HL-60 (cell line): ENCODE results near the gene PRMT9.

Source experiments
- POLR2AphosphoS5 ChIP-seq: IDR thresholded peaks from 2 replicates; pipeline ENCODE4 v1.6.1; 2012; ENCODE audit warnings: low read depth
- REST ChIP-seq: IDR thresholded peaks from 2 replicates; pipeline ENCODE4 v1.6.1; 2012; ENCODE audit warnings: low read depth; ENCODE audit not compliant: insufficient replicate concordance
- SPI1 ChIP-seq: IDR thresholded peaks from 2 replicates; pipeline ENCODE4 v1.6.1; 2012; ENCODE audit warnings: low read depth, mild to moderate bottlenecking, borderline replicate concordance
- TF ChIP-seq, protein P1 (sequence below): IDR thresholded peaks from one replicate; pipeline ENCODE4 v1.5.1; 2011; ENCODE audit warnings: low read length, control low read depth, inconsistent platforms; ENCODE audit not compliant: insufficient read depth

- TF ChIP-seq, protein P1, sequence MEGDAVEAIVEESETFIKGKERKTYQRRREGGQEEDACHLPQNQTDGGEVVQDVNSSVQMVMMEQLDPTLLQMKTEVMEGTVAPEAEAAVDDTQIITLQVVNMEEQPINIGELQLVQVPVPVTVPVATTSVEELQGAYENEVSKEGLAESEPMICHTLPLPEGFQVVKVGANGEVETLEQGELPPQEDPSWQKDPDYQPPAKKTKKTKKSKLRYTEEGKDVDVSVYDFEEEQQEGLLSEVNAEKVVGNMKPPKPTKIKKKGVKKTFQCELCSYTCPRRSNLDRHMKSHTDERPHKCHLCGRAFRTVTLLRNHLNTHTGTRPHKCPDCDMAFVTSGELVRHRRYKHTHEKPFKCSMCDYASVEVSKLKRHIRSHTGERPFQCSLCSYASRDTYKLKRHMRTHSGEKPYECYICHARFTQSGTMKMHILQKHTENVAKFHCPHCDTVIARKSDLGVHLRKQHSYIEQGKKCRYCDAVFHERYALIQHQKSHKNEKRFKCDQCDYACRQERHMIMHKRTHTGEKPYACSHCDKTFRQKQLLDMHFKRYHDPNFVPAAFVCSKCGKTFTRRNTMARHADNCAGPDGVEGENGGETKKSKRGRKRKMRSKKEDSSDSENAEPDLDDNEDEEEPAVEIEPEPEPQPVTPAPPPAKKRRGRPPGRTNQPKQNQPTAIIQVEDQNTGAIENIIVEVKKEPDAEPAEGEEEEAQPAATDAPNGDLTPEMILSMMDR, result no peak
- no peak for TF ChIP-seq POLR2AphosphoS5
- no peak for TF ChIP-seq REST
- TF ChIP-seq SPI1, result no peak
These were observed 39.4 kb upstream of the PRMT9 start for GRCh38 chr4:147723326-147723725.
